ENCODE measurements around the gene CXCL14. TPM values are rescaled to one million over a fixed set of nuclear protein-coding genes. Genes with fewer than 3 reads are reported as not detected.

Gene CXCL14
- total RNA-seq, 6 experiments from 2014 or later = 2.3 to 12.2 (median 3.8) TPM

- 38% methylated on average over 4 of the region's 16 CpGs for WGBS (ENCODE audit: insufficient coverage, low coverage, low lambda C conversion rate, missing lambda C conversion rate)
- ATAC-seq = no peak
Observed at GRCh38 chr5:135566422-135567400, 12.1 kb downstream of the CXCL14 start.

GRCh38 chr5:135565725-135566421, 12.9 kb downstream of the CXCL14 start:
- H3K27me3 ChIP-seq = no peaks in the 10 kb centered on the region
- H3K27ac ChIP-seq = no peak overlapping the region
- WGBS (ENCODE audit: insufficient coverage, low coverage, low lambda C conversion rate, missing lambda C conversion rate) = 26% methylated on average over 11 of the region's 16 CpGs
- no peaks in the 10 kb centered on the region for H3K36me3 ChIP-seq
- ATAC-seq = peak; percentile 85 to 96 (median 92)
- H3K4me1 ChIP-seq = no peaks in the 10 kb centered on the region
- peak; percentile 76 to 81 (median 80) for DNase-seq
- intact Hi-C loops (cut with DNase I) = loop anchor here in 1 of 2 donors (10.0 kb wide), 1 partner anchor 269 kb away; the partner anchor contains the start of gene SLC25A48
- H3K4me3 ChIP-seq = no peak overlapping the region
- TF ChIP-seq CTCF (IDR thresholded peaks at IDR 0.05) (peak; percentile 65 to 89 (median 88)), POLR2A (IDR thresholded peaks at IDR 0.05) (no peak)
- no peaks in the 10 kb centered on the region for H3K9me3 ChIP-seq

More at GRCh38 chr5:135566422-135567400, 12.1 kb downstream of the CXCL14 start:
- no peak for TF ChIP-seq CTCF (IDR thresholded peaks at IDR 0.05)
- TF ChIP-seq POLR2A (IDR thresholded peaks at IDR 0.05) = no peak
- no peak overlapping the region for H3K4me3 ChIP-seq
- no peak overlapping the region for H3K27ac ChIP-seq
- no peaks in the 10 kb centered on the region for H3K36me3 ChIP-seq
- intact Hi-C loops (cut with DNase I) = loop anchor here in 1 of 2 donors (10.0 kb wide), 1 partner anchor 268 kb away; the partner anchor contains the start of gene SLC25A48
- no peaks in the 10 kb centered on the region for H3K27me3 ChIP-seq
- H3K9me3 ChIP-seq = no peaks in the 10 kb centered on the region
- no peak for DNase-seq
- no peaks in the 10 kb centered on the region for H3K4me1 ChIP-seq

- ATAC-seq = no peak
- WGBS (ENCODE audit: insufficient coverage, low coverage, low lambda C conversion rate, missing lambda C conversion rate) = 60% methylated on average over 6 of the region's 6 CpGs
- Histone ChIP-seq H3K27ac (no peak overlapping the region), H3K36me3 (no peaks in the 10 kb centered on the region), H3K27me3 (no peaks in the 10 kb centered on the region), H3K9me3 (no peaks in the 10 kb centered on the region), H3K4me3 (no peak overlapping the region), H3K4me1 (no peaks in the 10 kb centered on the region)
- no peak for DNase-seq
- intact Hi-C loops (cut with DNase I) = loop anchor here in 1 of 2 donors (10.0 kb wide), 1 partner anchor 270 kb away; the partner anchor contains the start of gene SLC25A48
- TF ChIP-seq POLR2A (IDR thresholded peaks at IDR 0.05) = no peak
- no peak for TF ChIP-seq CTCF (IDR thresholded peaks at IDR 0.05)
Observed at GRCh38 chr5:135565266-135565665, 13.5 kb downstream of the CXCL14 start.

GRCh38 chr5:135564331-135564730, 14.5 kb downstream of the CXCL14 start:
- 100% methylated on average over 1 of the region's 5 CpGs for WGBS (ENCODE audit: insufficient coverage, low coverage, low lambda C conversion rate, missing lambda C conversion rate)
- no peak for TF ChIP-seq CTCF (IDR thresholded peaks at IDR 0.05)
- no peak for TF ChIP-seq POLR2A (IDR thresholded peaks at IDR 0.05)
- H3K4me3 ChIP-seq = no peak overlapping the region
- no peaks in the 10 kb centered on the region for H3K27me3 ChIP-seq
- H3K36me3 ChIP-seq = no peaks in the 10 kb centered on the region
- intact Hi-C loops (cut with DNase I) = loop anchor here in 1 of 2 donors (10.0 kb wide), 1 partner anchor 270 kb away; the partner anchor contains the start of gene SLC25A48
- no peaks in the 10 kb centered on the region for H3K9me3 ChIP-seq
- no peak overlapping the region for H3K27ac ChIP-seq
- no peak for ATAC-seq
- no peaks in the 10 kb centered on the region for H3K4me1 ChIP-seq
- DNase-seq = no peak
